Activated CD8-positive, alpha-beta T cell treated with anti-CD3 and anti-CD28 coated beads, Interleukin-2, amount 10 ng/mL, durations not matched to agents 7 days and 5 days (primary cell): ENCODE measurements around the gene CPSF3. TPM values are rescaled to one million over a fixed set of nuclear protein-coding genes. Genes with fewer than 3 reads are reported as not detected.
"Not testable (repeated sequence)": the region's sequence is repeated elsewhere in the genome, so short reads cannot be mapped to it uniquely, and the experiment has no call there.

Experiments used
- ATAC-seq: fragments of 150-1000 bp; cut with Tn5 transposase; one replicate; pipeline ENCODE4 v1.10.0; 2021; ENCODE audit warnings: moderate library complexity
- CTCF ChIA-PET: fragments of 350-600 bp; sonication (Branson Sonifier 250); formaldehyde crosslinking; loops from one replicate; lab custom pipeline; 2021; ENCODE audit warnings: antibody characterized with exemption; lab: Charles Lee
- POLR2A ChIA-PET: fragments of 350-600 bp; sonication (Branson Sonifier 250); formaldehyde crosslinking; loops from one replicate; lab custom pipeline; 2021; ENCODE audit warnings: antibody characterized with exemption; lab: Charles Lee
- DNase-seq: peaks from one replicate; pipeline ENCODE4 v3.0.0-alpha.2; 2020
- H3K27ac Mint-ChIP-seq: one replicate; pipeline ENCODE4 v1.8.0; 2021; ENCODE audit warnings: mild to moderate bottlenecking, mixed read lengths
- H3K27me3 Mint-ChIP-seq: one replicate; pipeline ENCODE4 v1.8.0; 2021; ENCODE audit warnings: low read depth, mixed read lengths
- H3K36me3 Mint-ChIP-seq: one replicate; pipeline ENCODE4 v1.8.0; 2021; ENCODE audit warnings: low read depth, mixed read lengths
- H3K4me1 Mint-ChIP-seq: one replicate; pipeline ENCODE4 v1.8.0; 2021; ENCODE audit warnings: low read depth, mixed read lengths
- H3K4me3 Mint-ChIP-seq: one replicate; pipeline ENCODE4 v1.8.0; 2021; ENCODE audit warnings: mild to moderate bottlenecking, mixed read lengths
- H3K9me3 Mint-ChIP-seq: one replicate; pipeline ENCODE4 v1.8.0; 2022; ENCODE audit warnings: mixed read lengths; ENCODE audit not compliant: insufficient read depth
- total RNA-seq, 2 experiments: library from RNA; stranded (reverse); gene quantifications; one replicate each; pipeline ENCODE4 v1.2.3, GENCODE V29; 2021

The CPSF3 gene
- total RNA-seq, 2 experiments from 2014 or later, result 54.1 to 55.2 TPM

- H3K36me3 Mint-ChIP-seq, result peaks cover 45% of the 10 kb centered on the region
- no peak for ATAC-seq
- CTCF ChIA-PET, result interaction anchor here (1.2 kb wide), 1 partner anchor 9 kb away, joined by 4 read pairs; no protein-coding TSS in a partner anchor
- no peaks in the 10 kb centered on the region for H3K27me3 Mint-ChIP-seq
- no peaks in the 10 kb centered on the region for H3K9me3 Mint-ChIP-seq
- no peak overlapping the region for H3K4me3 Mint-ChIP-seq
- H3K27ac Mint-ChIP-seq, result no peak overlapping the region
- DNase-seq, result no peak
- no peaks in the 10 kb centered on the region for H3K4me1 Mint-ChIP-seq
- POLR2A ChIA-PET, result no interaction called here
Observed at GRCh38 chr2:9508931-9509330, 85.5 kb downstream of the CPSF3 start.

GRCh38 chr2:9513946-9514345 lies 90.5 kb downstream of the CPSF3 start:
- DNase-seq, H3K27me3 Mint-ChIP-seq, POLR2A ChIA-PET, H3K9me3 Mint-ChIP-seq, H3K4me3 Mint-ChIP-seq, H3K4me1 Mint-ChIP-seq, CTCF ChIA-PET, ATAC-seq, H3K27ac Mint-ChIP-seq: not testable (repeated sequence)
- H3K36me3 Mint-ChIP-seq, result peaks cover 38% of the 10 kb centered on the region

DNA sequence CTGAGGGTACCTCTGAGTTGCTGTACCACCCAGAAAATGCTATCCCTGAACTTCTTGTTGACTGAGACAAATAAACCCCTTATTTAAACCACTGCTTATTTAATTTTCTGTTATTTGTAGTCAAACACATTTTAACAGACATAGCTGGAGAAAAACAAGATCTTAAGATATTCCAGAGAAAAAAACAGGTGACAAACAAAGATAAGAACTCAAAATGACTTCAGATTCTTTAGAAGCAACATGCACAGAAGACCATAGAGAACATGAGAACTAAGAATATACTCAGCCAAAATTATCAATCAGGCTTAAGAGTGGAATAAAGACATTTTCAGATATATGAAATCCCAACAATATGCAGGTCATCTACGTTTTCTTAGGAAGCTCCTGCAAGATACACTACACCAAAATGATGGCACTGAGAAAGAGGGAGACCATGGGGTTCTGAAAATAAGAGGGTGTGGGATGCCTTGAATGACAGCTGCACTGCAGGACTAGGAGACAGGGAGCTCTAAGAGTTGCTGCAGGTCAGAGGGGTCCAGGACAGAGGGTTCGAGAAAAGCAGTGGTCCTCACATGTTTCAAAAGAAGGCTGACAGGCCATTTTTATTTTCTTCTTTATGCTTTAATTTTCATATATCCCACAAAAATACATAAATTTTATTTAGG lies 93.8 kb downstream of the CPSF3 start:
- ATAC-seq, result no peak
- ChIA-PET CTCF (interaction anchor here (1.1 to 1.7 kb wide), 2 partner anchors 8 kb away, joined by 3 to 4 read pairs; no protein-coding TSS in a partner anchor), POLR2A (interaction anchor here (0.7 kb wide), 1 partner anchor 39 kb away, joined by 3 read pairs; the partner anchor contains the start of gene ADAM17)
- Mint-ChIP-seq H3K9me3 (no peaks in the 10 kb centered on the region), H3K27ac (no peak overlapping the region), H3K4me3 (no peak overlapping the region), H3K27me3 (no peaks in the 10 kb centered on the region), H3K4me1 (no peaks in the 10 kb centered on the region), H3K36me3 (peaks cover 48% of the 10 kb centered on the region)
- no peak for DNase-seq

- DNase-seq (no peak), ATAC-seq (no peak)
- Mint-ChIP-seq H3K4me1 (no peaks in the 10 kb centered on the region), H3K9me3 (no peaks in the 10 kb centered on the region), H3K4me3 (no peak overlapping the region), H3K27me3 (no peaks in the 10 kb centered on the region), H3K36me3 (peaks cover 45% of the 10 kb centered on the region), H3K27ac (no peak overlapping the region)
- ChIA-PET CTCF (interaction anchor here (1.0 to 1.7 kb wide), 2 partner anchors 9 to 13 kb away, joined by 3 to 4 read pairs; no protein-coding TSS in a partner anchor), POLR2A (interaction anchor here (0.7 kb wide), 1 partner anchor 38 kb away, joined by 3 read pairs; the partner anchor contains the start of gene ADAM17)
Observed at GRCh38 chr2:9518163-9518562, 94.7 kb downstream of the CPSF3 start.

DNA sequence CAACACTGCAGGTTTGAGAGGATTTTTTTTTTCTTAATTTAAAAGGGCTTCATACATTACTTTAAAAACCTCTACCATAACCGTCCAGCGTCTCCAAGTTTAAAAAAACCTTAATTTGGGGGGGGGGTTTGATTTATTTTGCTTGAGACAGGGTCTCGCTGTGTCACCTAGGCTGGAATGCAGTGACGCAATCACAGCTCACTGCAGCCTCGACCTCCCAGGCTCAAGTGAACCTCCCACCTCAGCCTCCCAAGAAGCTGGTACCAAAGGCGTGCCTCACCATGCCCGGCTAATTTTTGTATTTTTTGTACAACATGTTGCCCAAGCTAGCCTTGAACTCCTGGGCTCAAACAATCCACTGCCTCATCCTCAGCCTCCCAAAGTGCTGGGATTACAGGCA lies 95.3 kb downstream of the CPSF3 start:
- Mint-ChIP-seq H3K36me3 (peaks cover 40% of the 10 kb centered on the region), H3K4me3 (no peak overlapping the region), H3K27me3 (no peaks in the 10 kb centered on the region), H3K27ac (no peak overlapping the region), H3K9me3 (no peaks in the 10 kb centered on the region), H3K4me1 (no peaks in the 10 kb centered on the region)
- POLR2A ChIA-PET, result no interaction called here
- CTCF ChIA-PET, result interaction anchor here (1.0 to 1.7 kb wide), 2 partner anchors 10 to 13 kb away, joined by 3 to 4 read pairs; no protein-coding TSS in a partner anchor
- DNase-seq, result no peak
- no peak for ATAC-seq

DNA sequence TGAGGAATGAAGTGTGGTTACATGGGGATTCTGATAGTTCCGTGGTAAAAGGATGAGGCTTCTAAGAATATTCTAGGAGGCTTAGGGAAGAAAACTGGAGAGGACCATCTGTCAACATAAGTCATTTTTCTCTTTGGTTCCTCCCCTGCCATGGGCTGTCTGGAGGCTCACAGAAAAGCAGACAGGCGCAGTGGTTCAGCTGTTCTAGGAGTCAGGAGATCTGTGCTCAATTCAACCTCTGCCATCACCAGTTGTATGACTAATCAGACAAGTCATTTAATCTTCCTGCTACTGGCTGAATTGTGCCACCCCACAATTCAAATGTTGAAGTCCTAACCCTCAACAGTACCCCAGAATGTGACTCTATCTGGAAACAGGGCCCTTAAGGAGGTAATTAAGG lies 95.8 kb downstream of the CPSF3 start:
- no peaks in the 10 kb centered on the region for H3K9me3 Mint-ChIP-seq
- no peak overlapping the region for H3K27ac Mint-ChIP-seq
- peaks cover 38% of the 10 kb centered on the region for H3K36me3 Mint-ChIP-seq
- no peaks in the 10 kb centered on the region for H3K4me1 Mint-ChIP-seq
- POLR2A ChIA-PET, result no interaction called here
- CTCF ChIA-PET, result no interaction called here
- ATAC-seq (no peak), DNase-seq (no peak)
- no peaks in the 10 kb centered on the region for H3K27me3 Mint-ChIP-seq
- no peak overlapping the region for H3K4me3 Mint-ChIP-seq

Other genes with a start within 250 kb of the CPSF3 start
- gene ASAP2, start 216.8 kb upstream of the CPSF3 start, total RNA-seq, result not detected
- gene ITGB1BP1, start 126 bp upstream of the CPSF3 start, total RNA-seq, result 100 to 1,000 TPM; 170 to 177 TPM
- gene IAH1, start 50.9 kb downstream of the CPSF3 start, total RNA-seq, result 10 to 100 TPM; 71.7 to 73.3 TPM
- gene ADAM17, start 132.2 kb downstream of the CPSF3 start, total RNA-seq, result 10 to 100 TPM; 20.7 to 25.0 TPM
- 100 to 1,000 TPM; 292 to 315 TPM for gene YWHAQ, start 207.3 kb downstream of the CPSF3 start, total RNA-seq